NCI-H524 treated with DMSO at 0.1 percent for 48 hours (cell line): Measurements from ENCODE around the gene LZTS2.

Source experiments
- DNase-seq: peaks from one replicate; lab custom pipeline; 2025; lab: John Stamatoyannopoulos, UW

The LZTS2 gene

DNA sequence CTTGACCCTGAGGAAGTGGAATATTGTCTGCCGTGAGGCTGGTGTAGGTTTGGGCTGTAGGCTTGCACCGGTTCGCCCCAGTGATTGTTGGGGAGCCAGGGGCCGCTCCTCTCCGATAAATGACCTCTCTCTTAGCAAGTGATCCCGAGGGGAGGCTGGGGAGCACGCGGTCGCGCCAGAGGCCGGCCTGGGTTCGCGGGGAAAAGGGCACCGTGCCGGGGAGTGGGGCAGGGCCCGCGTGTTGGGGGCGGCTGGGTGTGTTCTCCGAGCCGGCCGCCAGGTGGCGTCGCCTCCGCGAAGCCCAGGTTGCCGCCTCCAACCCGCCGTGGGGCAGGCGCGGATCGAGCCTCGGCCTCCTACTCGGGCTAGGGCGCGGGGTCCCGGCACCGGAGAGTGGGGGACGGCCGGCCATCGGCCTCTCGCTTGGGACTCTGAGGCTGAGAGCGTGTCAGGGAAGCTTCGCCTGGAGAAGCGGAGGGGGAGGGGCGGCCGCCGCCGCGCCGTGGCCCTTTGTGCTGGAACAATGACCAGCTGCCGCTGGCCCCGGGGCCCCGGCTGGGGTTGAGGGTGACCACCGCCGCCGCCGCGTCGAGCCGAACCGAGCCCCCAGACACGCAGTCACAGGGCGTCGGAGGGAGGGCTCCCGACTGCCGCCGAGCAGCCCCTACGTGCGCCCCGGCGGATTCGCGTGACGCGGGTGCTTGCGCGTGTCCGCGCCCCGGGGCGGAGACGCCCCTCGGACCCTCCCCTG is 442 bp upstream of the LZTS2 start:
- no peak for DNase-seq

DNA sequence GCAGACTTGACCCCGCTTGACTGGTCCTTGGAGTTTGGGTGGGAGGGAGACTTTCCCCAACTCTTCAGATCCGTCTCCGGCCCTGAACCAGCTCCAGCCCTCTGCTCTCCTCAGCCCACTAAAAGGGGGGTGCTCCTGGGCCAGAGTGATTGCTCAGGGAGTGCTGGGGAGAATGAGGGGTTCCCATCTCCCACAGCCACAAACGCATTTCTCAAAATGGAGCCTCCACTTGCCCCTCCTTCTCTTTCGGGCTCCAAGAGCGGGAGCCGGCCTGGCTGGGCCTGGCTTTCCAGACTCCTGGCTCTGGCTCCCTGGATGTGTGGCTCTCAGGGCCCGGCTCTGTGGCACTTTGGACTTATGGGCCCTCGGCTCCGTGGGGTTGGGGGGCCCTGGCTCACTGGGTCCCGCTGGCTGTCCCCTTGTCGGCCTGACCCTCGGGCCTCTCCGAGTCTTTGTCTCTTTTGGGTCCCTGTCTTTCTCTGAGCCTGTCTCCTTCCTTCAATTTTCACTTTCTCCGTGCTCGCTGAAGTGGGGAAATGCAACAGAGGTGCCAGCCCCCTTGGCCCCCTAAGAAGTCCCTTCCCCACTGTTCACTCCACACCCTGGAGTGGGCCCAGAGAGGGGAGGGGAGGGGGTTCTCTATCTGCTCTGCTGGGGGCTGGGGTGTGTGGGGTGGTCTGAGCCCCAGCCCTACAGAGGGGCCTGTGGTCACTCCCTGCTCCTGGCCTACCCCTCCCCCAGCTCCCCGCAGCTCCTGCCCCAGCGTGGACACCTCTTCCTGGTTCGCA is 713 bp downstream of the LZTS2 start:
- no peak for DNase-seq

DNA sequence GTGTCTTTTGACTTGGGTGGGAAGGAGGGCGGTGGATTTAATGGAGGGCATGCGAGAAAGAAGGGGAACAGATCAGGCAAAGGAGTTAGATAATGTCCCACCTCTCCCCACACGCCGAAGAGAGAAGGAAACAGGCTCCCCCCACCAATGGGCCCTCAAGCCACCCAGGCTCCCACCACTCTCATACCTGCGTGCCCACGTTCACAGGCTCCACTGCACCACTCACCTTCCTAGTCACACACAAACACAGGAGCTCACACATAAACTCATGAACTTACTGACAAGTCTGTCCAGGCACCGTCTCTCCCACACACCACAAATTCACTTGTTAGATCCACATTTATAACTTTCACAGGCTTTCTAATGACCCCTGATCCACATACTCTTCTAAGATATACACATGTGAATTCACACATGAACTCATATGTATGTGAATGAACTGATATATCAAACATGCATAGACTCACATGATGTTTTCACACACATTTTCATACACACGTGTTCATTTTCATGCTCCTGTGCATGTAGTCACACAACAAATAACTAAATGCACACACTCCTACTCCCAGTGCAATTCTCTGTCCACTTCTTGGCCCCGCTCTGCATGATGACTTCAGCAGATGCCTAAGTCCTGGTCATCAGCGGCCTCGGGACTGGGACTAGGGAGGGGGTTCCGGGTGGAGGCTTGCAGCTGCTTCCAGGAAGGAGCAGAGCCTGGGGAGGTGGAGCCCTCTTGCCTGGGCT is 1.5 kb downstream of the LZTS2 start:
- DNase-seq = no peak

DNA sequence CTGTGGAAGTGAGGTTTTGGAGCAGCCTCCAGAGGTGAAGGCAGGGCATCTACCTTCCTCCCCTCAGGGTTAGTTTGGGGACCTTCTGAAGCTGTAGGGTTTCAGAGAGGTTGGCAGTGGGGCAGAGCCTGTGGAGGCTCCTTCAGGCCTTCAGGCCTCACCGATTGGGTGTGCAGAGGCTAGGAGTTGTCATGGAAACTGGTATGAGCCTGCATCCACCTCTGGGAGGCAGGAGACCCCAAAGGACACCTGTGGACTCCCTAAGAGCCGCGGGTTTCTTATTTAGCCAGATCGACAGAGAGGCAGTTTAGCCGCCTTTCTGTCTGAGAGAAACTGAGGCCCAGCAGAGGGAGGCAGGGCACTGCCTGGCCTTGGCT is 2.0 kb downstream of the LZTS2 start:
- no peak for DNase-seq

DNA sequence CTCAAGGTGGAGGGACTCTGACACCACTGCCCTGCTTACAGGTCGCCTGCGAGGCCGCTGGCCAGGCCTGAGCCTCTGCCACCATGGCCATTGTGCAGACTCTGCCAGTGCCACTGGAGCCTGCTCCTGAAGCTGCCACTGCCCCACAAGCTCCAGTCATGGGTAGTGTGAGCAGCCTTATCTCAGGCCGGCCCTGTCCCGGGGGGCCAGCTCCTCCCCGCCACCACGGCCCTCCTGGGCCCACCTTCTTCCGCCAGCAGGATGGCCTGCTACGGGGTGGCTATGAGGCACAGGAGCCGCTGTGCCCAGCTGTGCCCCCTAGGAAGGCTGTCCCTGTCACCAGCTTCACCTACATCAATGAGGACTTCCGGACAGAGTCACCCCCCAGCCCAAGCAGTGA is 2.8 kb downstream of the LZTS2 start:
- DNase-seq = no peak

DNA sequence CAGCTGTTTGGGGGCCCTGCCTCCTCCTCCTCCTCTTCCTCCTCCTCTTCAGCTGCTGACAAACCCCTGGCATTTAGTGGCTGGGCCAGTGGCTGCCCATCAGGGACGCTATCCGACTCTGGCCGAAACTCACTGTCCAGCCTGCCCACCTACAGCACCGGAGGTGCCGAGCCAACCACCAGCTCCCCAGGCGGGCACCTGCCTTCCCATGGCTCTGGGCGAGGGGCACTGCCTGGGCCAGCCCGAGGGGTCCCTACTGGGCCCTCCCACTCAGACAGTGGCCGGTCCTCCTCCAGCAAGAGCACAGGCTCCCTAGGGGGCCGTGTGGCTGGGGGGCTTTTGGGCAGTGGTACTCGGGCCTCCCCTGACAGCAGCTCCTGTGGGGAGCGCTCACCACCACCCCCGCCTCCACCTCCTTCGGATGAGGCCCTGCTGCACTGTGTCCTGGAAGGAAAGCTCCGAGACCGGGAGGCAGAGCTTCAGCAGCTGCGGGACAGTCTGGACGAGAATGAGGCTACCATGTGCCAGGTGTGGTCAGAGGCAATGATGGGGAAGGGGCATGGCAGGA is 4.1 kb downstream of the LZTS2 start:
- no peak for DNase-seq

DNA sequence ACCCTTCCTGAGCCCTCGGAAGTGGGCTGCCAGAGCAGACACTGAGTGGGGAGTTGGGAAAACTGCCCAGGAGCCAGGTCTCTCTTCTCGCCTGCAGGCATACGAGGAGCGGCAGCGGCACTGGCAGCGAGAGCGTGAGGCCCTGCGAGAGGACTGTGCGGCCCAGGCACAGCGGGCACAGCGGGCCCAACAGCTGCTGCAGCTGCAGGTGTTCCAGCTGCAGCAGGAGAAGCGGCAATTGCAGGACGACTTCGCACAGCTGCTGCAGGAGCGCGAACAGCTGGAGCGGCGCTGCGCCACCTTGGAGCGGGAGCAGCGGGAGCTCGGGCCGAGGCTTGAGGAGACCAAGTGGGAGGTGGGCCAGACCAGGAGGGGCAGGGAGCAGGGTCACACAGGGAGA is 5.8 kb downstream of the LZTS2 start:
- no peak for DNase-seq

DNA sequence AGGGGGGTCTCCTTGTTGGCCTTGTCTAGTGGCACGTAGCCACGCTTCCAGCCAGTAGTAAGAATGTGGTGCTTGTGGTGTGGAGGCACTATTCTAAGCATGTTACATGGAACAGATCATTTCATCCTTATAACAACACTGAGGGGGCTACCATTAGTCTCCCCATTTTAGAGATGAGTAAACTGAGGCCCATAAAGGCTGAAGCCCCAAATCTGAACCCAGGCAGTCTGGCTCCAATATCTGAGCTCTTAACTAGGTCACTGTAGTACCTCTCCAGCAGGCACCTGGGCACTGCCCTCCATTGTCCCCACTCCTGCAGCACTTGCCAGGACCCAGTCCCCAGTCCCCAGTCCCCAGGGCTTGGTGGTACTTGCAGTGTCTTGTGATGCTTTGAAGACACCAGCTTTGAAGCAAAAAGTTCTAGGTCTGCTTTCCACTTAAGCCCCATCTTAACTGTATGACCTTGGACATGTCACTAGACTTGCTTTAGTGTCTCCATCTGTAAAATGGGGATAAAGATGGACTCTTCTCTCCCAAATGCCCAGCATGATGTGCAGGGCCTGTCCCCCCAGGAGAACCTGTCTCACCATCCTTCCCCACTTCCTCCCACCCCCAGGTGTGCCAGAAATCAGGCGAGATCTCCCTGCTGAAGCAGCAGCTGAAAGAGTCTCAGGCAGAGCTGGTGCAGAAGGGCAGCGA is 6.4 kb downstream of the LZTS2 start:
- DNase-seq = no peak

DNA sequence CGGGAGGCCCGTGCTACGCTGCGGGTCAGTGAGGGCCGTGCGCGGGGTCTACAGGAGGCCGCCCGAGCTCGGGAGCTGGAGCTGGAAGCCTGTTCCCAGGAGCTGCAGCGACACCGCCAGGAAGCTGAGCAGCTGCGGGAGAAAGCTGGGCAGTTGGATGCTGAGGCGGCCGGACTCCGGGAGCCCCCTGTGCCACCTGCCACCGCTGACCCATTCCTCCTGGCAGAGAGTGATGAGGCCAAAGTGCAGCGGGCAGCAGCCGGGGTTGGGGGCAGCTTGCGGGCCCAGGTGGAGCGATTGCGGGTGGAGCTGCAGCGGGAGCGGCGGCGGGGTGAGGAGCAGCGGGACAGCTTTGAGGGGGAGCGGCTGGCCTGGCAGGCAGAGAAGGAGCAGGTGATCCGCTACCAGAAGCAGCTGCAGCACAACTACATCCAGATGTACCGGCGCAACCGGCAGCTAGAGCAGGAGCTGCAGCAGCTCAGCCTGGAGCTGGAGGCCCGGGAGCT is 7.0 kb downstream of the LZTS2 start:
- DNase-seq = no peak

DNA sequence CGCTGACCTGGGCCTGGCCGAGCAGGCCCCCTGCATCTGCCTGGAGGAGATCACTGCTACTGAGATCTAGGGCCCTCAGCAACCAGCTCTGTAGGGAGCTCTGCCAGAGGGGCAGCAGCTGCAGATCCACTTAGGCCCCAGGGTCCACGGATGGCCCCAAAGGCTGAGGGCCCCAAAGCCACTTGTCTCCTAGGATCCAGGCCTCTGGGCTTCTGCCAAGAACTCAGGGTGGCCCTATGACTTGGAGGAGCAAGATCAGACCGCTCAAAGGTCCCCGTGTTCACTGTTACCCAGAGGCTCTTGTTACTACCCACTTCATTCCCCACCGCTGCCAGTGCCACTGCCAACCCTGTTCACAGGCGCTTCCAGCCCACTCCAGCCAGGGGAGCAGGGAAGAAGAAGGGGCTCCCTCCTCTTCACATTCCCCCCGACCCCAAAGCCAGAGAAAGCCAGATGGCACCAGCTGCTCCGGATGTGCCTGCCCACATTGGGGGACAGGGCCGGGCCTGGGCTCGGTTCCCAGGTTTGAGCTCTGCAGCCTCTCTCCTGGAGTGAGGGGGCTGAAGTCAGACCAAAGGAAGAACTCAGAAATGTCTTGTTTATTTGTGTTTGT is 7.6 kb downstream of the LZTS2 start:
- no peak for DNase-seq

DNA sequence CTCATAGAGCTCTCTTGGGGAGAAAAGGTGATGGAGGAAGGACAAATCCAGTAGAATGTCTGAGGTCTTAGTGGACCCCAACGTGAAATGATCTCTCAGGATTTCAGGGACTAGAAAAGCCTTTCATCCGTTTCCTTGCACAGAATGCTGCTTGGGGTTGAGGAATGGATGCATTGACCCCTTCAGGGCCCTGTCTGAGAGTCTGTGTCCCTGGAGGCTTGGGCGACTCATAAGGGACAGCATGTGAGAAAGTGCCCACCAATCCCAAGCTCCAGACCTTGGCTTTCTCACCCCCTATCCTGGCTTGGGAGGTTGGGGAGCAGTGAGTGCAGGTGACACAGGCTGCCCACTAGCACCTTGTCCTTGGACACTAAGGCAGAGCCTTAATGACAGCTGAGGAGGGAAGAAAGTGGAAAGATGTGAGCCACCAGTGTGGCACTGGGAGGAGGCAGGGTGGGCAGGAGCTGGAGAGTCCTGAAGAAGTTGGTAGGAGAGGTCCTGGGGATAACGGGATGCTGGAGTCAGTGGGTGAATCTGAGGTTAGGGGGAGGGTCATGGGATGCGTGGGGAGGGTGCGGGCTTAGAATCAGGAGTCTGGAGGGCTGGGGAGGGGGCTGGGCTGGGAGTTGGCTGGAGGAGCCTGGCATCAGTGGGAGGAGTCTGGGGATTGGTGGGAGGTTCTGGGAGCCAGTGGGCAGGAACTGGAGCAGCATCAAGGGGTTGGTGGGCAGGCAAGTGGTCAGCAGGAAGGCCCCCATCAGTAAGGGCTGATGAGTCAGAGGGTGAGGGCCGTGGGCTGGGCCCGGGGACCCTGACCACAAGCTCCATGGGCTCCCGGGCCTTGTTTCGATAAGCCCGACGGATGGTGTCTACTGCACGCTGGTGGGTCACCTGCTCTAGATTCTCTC is 8.6 kb downstream of the LZTS2 start:
- no peak for DNase-seq

DNA sequence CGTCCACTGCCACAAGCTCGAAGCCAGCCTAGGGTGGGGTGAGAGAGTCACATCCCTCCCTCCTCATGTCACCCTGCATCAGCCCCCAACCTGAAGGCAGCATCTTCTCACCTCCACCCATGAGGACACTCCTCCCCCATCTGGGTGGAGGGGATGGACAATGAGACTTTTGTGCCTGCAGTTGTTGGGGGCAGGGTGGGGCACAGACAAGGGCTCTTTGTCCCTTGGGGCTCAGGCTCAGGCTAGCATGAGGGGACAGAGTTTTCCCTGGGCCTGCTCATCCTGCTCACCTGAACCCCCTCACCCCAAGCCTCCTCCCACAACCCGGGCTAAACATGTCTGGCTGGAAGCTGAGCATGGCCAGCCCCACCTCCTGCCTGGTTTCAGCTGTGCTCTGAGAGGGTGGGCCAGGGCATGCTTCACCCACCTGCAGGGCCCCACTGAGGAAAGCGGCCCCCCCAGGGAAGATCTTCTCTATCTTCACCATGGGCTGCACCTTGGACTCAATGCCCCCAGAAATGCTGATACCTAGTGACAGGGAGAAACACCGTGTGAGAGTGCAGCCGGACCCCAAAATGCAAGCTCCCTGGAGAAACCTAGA is 9.3 kb downstream of the LZTS2 start:
- no peak for DNase-seq

DNA sequence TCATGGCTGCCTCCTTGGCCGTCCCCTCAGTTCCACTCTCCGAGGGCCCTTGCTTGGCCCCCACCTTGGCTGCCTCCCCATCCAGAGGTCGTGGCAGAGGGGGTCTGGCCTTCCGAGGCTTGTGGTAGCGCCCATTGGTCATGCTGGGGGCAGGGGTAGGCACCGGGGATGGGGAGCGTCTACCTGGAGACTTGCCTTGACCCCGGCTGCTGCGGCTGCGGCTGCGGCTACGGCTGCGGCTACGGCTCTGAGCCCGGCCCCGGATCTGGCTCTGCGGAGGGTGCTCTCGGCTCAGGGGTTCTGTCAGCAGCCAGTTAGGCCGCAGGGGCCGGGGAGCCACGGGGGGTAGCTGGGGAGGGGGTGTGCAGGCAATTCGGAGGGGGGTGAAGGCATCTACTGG is 10.7 kb downstream of the LZTS2 start:
- no peak for DNase-seq

DNA sequence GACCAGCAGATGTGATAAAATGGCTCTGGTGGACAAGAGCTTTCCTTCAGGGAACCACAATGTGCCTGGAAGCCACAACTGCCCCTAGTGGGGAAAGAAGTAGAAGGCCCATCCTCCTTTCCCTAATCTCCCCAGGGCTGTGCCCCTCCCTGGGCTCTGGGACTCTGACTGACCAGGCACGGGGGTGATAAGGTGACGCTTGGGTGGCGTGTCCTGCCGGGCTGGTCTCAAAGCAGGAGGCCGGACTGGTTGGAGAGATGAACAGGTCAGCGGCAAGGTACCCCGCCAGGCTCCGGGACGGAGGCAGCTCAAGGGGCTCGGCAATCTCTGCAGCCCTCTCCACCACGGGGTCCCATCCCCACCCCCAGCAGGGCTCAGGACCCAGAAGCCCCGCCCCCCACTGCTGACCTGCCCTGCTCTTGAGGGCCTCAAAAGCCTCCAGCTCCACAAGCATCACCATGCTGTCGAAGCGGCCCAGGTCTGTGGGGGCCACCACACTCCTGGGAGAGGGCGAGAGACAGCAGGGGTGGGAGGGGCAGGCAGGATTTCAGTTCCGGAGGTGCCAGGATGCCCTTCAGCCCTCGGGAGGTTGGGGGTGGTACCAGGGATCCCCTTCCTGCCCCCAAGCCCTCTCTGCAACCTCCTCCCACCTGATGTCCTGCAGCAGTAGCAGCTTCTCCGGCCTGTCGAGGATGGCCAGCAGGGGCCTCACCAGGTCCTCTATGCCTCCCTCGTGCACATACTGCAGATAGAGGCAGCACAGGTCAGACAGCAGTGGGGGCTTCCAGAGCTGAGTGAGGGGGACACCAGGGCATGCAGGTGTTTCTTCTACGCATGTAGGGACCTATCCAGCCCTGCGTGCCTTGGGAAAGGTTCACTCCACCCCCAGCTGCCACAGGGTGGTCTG is 12.2 kb downstream of the LZTS2 start:
- DNase-seq = no peak

DNA sequence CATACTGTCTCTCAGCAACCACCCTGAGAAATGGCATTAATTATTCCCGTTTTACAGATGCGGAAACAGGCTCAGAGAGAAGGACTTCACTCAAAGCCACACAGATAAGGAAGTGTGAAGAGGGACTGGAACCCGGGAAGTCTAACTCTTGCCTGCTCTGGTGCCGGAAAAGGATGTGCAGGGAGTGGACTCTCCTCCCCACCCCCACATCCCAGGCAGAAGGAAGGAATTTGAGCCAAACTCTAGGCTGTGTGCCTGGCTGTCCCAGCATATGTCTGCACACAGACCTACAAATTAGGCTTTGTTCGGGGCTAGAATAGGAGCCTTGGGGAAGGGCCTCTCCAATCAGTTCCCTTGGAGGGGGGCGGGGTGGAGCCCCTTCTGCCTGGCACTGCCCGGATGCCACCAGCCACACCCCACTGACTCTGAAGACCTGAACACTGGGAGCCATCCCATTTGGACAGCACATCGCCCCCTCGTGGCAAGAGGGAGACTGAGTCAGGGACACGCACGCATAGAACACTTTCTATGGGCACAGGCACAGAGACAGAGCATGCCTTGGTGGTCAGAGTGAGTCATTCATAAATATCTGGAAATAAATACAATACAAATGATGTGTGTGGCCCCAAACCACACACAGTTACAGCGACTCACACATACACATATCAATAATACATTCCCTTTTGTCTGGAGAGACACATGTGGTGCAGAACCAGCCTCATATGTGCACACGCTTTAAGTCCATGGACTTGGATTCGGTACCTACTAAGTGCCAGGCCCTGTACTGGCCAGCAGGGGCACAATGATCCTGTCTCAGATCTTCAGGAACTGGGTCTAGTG is 13.1 kb downstream of the LZTS2 start:
- no peak for DNase-seq

DNA sequence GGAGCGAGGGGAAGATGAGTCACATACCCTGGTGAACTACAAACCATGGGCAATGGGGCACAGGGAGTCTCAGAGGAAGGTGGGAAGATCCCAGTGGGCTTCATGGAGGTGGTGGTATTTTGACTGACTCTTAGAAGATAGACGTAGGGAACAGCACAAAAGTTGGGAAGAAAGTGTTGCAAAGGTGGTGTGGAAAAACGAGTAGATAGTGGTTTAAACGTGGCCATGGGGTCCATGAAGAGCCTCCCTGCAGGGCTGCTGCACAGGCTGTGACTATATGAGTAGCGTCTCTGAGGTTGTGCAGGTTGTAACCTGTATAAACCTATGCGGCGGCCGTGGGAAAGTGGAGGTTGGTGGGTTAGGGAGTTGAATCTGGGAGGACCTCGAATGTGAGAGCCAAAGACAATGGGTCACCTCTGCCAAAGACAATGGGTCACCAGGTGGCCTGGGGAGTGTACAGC is 13.8 kb downstream of the LZTS2 start:
- no peak for DNase-seq

DNA sequence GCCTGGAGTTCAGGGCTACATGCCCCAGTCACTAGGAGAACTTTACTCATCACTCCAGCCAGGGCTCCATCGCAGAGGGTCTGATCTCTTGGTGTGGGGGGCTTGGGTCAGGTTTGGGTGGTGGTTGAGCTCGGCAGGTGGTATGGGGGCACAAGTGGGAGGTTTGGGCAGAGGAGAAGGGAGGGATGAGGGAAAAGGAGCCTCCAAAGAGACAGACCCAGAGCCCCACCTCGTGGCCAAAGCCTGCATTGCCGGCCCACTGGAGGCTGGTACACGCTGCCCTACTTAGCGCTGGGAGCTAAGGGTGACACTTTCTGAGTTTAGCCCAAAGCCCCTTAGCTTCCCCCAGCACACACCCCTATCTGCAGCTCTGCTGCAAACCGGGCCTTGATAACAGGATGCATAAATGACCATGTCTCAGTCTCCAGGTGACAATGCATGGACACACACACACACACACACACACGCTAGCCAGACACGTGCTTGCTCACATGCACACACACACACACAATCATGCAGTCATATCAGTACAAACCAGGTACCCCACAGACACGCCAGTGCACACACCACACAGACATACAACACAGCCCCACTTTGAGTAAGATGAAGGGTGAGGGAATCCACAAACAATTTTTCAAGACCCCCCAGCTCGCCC is 14.7 kb downstream of the LZTS2 start:
- DNase-seq = no peak
